Measurements from ENCODE around the gene BOD1. TPM values are rescaled to one million over a fixed set of nuclear protein-coding genes. Genes with fewer than 3 reads are reported as not detected.

Gene BOD1
- 19.4 TPM for total RNA-seq
- polyA plus RNA-seq = 10 to 100 TPM in 2 of 4 donors, 1 to 10 TPM in 2; 8.0 to 23.0 (median 12.1) TPM

DNA sequence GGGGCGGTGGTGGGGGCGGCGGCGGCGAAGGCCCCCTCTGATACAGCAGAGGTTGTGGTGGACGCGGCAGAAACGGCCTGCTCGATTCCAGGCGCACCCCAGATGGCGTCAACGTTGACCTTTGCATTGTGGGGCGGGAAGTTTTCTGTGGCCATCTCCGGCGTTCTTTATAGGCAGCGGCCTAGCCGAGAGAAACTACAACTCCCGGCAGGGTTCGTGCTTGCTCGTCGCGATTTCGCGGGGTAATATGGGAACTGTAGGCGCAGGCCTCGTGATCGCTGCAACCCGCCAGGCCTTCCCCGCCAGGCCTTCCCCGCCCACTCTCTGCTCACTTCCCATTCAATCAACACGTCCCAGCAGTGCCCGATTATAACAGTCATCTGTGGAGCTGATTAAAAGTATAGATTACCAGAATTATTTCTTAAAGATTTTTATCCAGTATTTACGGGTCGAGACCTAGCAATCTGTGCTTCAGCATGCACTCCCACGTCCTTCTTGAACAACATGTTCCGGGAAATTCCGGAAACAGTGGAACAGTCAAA, at the start of gene BOD1:
Gene BOD1, minus strand, starts transcription at position 74 of the 542 bp plus-strand sequence. CDS start 214 bp downstream, outside the sequence.
- H3K27me3 Mint-ChIP-seq = no peaks in the 10 kb centered on the region
- H3K4me3 Mint-ChIP-seq = peak within 1 kb of the TSS; percentile 92 to 96 (median 94)
- H3K9me3 Mint-ChIP-seq = no peaks in the 10 kb centered on the region
- peak within 1 kb of the TSS; percentile 95 for H3K27ac ChIP-seq (ENCODE audit: insufficient read depth, low read length, poor library complexity, severe bottlenecking)
- DNase-seq (peak; percentile 95 to 98 (median 95)), ATAC-seq (ENCODE audit: low read depth in 2 of 2) (peak; percentile 96)
- H3K36me3 Mint-ChIP-seq = peaks cover 9% of the 10 kb centered on the region
- H3K4me3 ChIP-seq (ENCODE audit: low read depth, low read length) = peak within 1 kb of the TSS; percentile 90
- H3K27me3 ChIP-seq (ENCODE audit: control insufficient read depth, insufficient read depth, low read length) = no peaks in the 10 kb centered on the region
- no peaks in the 10 kb centered on the region for H3K9me3 ChIP-seq (ENCODE audit: control insufficient read depth in 2 of 2, low read length in 2 of 2)
- H3K4me1 Mint-ChIP-seq = peaks cover 15 to 51% (median 36%) of the 10 kb centered on the region in 4 donors
- peaks cover 12% of the 10 kb centered on the region for H3K36me3 ChIP-seq (ENCODE audit: control insufficient read depth, insufficient read depth, low read length)
- peak within 1 kb of the TSS; percentile 88 to 96 (median 95) for H3K27ac Mint-ChIP-seq
- peaks cover 27% of the 10 kb centered on the region for H3K4me1 ChIP-seq (ENCODE audit: control insufficient read depth, insufficient read depth, low read length, poor library complexity, severe bottlenecking)

DNA sequence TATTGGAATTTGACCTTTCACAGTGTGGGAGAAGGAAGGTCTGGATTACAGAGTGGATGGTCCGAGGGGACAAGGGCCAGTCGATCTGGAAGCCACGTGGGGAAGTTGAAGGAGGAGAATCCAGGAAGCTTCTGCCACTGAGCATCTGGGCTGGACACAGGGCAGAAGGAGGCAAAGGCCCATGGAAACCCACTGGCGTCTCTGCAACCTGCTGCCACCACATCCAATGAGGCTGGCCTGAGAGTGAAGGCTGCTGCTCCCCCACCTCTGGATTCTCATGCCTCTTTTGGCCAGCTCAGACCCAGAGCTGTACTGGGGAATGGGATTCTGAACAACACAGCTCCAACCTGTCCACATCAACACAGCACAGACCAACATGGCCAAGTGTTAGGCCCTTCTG, 48.9 kb upstream of the BOD1 start:
- no peak overlapping the region for H3K4me3 Mint-ChIP-seq
- Histone ChIP-seq H3K27ac (ENCODE audit: insufficient read depth, low read length, poor library complexity, severe bottlenecking) (no peak overlapping the region), H3K4me3 (ENCODE audit: low read depth, low read length) (no peak overlapping the region), H3K9me3 (ENCODE audit: control insufficient read depth in 2 of 2, low read length in 2 of 2) (no peaks in the 10 kb centered on the region), H3K27me3 (ENCODE audit: control insufficient read depth, insufficient read depth, low read length) (no peaks in the 10 kb centered on the region), H3K36me3 (ENCODE audit: control insufficient read depth, insufficient read depth, low read length) (no peaks in the 10 kb centered on the region), H3K4me1 (ENCODE audit: control insufficient read depth, insufficient read depth, low read length, poor library complexity, severe bottlenecking) (no peaks in the 10 kb centered on the region)
- H3K9me3 Mint-ChIP-seq = peaks cover 0 to 3% (median 0%) of the 10 kb centered on the region in 7 donors
- no peak for ATAC-seq (ENCODE audit: low read depth in 2 of 2)
- no peaks in the 10 kb centered on the region for H3K36me3 Mint-ChIP-seq
- H3K27ac Mint-ChIP-seq = no peak overlapping the region
- no peaks in the 10 kb centered on the region for H3K27me3 Mint-ChIP-seq
- H3K4me1 Mint-ChIP-seq = peaks cover 0 to 2% (median 0%) of the 10 kb centered on the region in 4 donors
- no peak for DNase-seq

GRCh38 chr5:173664154-173664526, 47.7 kb upstream of the BOD1 start:
- Histone ChIP-seq H3K9me3 (ENCODE audit: control insufficient read depth in 2 of 2, low read length in 2 of 2) (no peaks in the 10 kb centered on the region), H3K4me3 (ENCODE audit: low read depth, low read length) (no peak overlapping the region), H3K27ac (ENCODE audit: insufficient read depth, low read length, poor library complexity, severe bottlenecking) (no peak overlapping the region), H3K27me3 (ENCODE audit: control insufficient read depth, insufficient read depth, low read length) (no peaks in the 10 kb centered on the region), H3K36me3 (ENCODE audit: control insufficient read depth, insufficient read depth, low read length) (no peaks in the 10 kb centered on the region), H3K4me1 (ENCODE audit: control insufficient read depth, insufficient read depth, low read length, poor library complexity, severe bottlenecking) (no peaks in the 10 kb centered on the region)
- no peak overlapping the region for H3K27ac Mint-ChIP-seq
- peaks cover 0 to 4% (median 0%) of the 10 kb centered on the region in 7 donors for H3K9me3 Mint-ChIP-seq
- no peak overlapping the region for H3K4me3 Mint-ChIP-seq
- DNase-seq = peak in 1 of 3 donors; percentile 10
- peaks cover 0 to 2% (median 0%) of the 10 kb centered on the region in 4 donors for H3K4me1 Mint-ChIP-seq
- no peaks in the 10 kb centered on the region for H3K27me3 Mint-ChIP-seq
- H3K36me3 Mint-ChIP-seq = no peaks in the 10 kb centered on the region
- no peak for ATAC-seq (ENCODE audit: low read depth in 2 of 2)

- no peaks in the 10 kb centered on the region for H3K4me1 ChIP-seq (ENCODE audit: control insufficient read depth, insufficient read depth, low read length, poor library complexity, severe bottlenecking)
- no peaks in the 10 kb centered on the region for H3K27me3 ChIP-seq (ENCODE audit: control insufficient read depth, insufficient read depth, low read length)
- Mint-ChIP-seq H3K4me1 (peaks cover 0 to 2% (median 0%) of the 10 kb centered on the region in 4 donors), H3K4me3 (no peak overlapping the region), H3K9me3 (peaks cover 0 to 4% (median 0%) of the 10 kb centered on the region in 7 donors), H3K36me3 (no peaks in the 10 kb centered on the region), H3K27me3 (no peaks in the 10 kb centered on the region), H3K27ac (no peak overlapping the region)
- H3K27ac ChIP-seq (ENCODE audit: insufficient read depth, low read length, poor library complexity, severe bottlenecking) = no peak overlapping the region
- no peak for ATAC-seq (ENCODE audit: low read depth in 2 of 2)
- H3K4me3 ChIP-seq (ENCODE audit: low read depth, low read length) = no peak overlapping the region
- H3K9me3 ChIP-seq (ENCODE audit: control insufficient read depth in 2 of 2, low read length in 2 of 2) = no peaks in the 10 kb centered on the region
- DNase-seq = no peak
- H3K36me3 ChIP-seq (ENCODE audit: control insufficient read depth, insufficient read depth, low read length) = no peaks in the 10 kb centered on the region
Observed at GRCh38 chr5:173663352-173664153, 47.1 kb upstream of the BOD1 start.

DNA sequence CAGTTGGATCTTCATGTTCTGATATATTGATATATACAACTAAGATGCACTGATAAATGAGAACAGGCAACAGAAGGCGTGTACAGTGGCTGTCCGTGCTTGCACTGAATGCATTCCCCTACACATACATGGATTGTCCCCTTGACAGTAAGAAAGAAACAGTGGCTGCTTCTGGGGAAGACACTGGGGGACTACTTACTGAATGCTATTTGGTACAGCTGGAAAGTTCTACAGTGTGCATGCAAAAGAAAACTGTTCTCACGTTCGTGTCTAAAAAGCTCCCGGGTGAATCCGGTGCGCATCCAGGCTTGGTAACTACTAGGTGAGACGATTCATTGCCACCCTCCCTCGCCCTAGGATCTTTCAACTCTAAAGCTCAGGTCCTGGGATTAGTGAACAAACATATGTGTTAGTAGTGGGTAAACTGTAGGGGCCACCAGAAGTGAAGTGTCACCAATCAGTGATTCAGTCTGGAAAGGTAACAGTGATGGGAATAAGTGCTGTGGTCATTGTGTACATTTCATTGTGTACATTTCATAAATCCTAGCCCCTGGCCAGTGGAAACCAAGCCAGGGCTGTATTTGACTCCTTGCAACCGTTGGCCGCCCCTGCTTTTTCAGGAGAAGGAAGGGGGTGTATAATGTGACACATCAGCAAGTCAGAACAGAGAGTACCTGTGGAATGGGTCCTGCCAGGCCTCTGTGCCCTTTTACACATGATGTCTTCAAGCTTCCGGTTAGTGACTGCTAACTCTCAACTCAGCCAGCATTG, 46.3 kb upstream of the BOD1 start:
- no peaks in the 10 kb centered on the region for H3K9me3 ChIP-seq (ENCODE audit: control insufficient read depth in 2 of 2, low read length in 2 of 2)
- no peak overlapping the region for H3K27ac ChIP-seq (ENCODE audit: insufficient read depth, low read length, poor library complexity, severe bottlenecking)
- Mint-ChIP-seq H3K27me3 (no peaks in the 10 kb centered on the region), H3K4me3 (no peak overlapping the region), H3K27ac (no peak overlapping the region), H3K36me3 (no peaks in the 10 kb centered on the region), H3K9me3 (peaks cover 0 to 4% (median 0%) of the 10 kb centered on the region in 7 donors), H3K4me1 (peaks cover 0 to 2% (median 0%) of the 10 kb centered on the region in 4 donors)
- H3K4me1 ChIP-seq (ENCODE audit: control insufficient read depth, insufficient read depth, low read length, poor library complexity, severe bottlenecking) = no peaks in the 10 kb centered on the region
- no peak overlapping the region for H3K4me3 ChIP-seq (ENCODE audit: low read depth, low read length)
- ATAC-seq (ENCODE audit: low read depth in 2 of 2) (no peak), DNase-seq (no peak)
- H3K36me3 ChIP-seq (ENCODE audit: control insufficient read depth, insufficient read depth, low read length) = no peaks in the 10 kb centered on the region
- H3K27me3 ChIP-seq (ENCODE audit: control insufficient read depth, insufficient read depth, low read length) = no peaks in the 10 kb centered on the region

GRCh38 chr5:173660481-173661280, 44.2 kb upstream of the BOD1 start:
- H3K27me3 Mint-ChIP-seq = no peaks in the 10 kb centered on the region
- ATAC-seq (ENCODE audit: low read depth in 2 of 2) (no peak), DNase-seq (no peak)
- no peak overlapping the region for H3K27ac Mint-ChIP-seq
- no peaks in the 10 kb centered on the region for H3K4me1 Mint-ChIP-seq
- H3K27ac ChIP-seq (ENCODE audit: insufficient read depth, low read length, poor library complexity, severe bottlenecking) = no peak overlapping the region
- H3K9me3 ChIP-seq (ENCODE audit: control insufficient read depth in 2 of 2, low read length in 2 of 2) = no peaks in the 10 kb centered on the region
- H3K4me3 Mint-ChIP-seq = no peak overlapping the region
- H3K4me1 ChIP-seq (ENCODE audit: control insufficient read depth, insufficient read depth, low read length, poor library complexity, severe bottlenecking) = no peaks in the 10 kb centered on the region
- H3K27me3 ChIP-seq (ENCODE audit: control insufficient read depth, insufficient read depth, low read length) = no peaks in the 10 kb centered on the region
- no peaks in the 10 kb centered on the region for H3K36me3 ChIP-seq (ENCODE audit: control insufficient read depth, insufficient read depth, low read length)
- H3K4me3 ChIP-seq (ENCODE audit: low read depth, low read length) = no peak overlapping the region
- no peaks in the 10 kb centered on the region for H3K36me3 Mint-ChIP-seq
- peaks cover 0 to 6% (median 0%) of the 10 kb centered on the region in 7 donors for H3K9me3 Mint-ChIP-seq

GRCh38 chr5:173659423-173659822, 43.0 kb upstream of the BOD1 start:
- H3K4me3 ChIP-seq (ENCODE audit: low read depth, low read length) = no peak overlapping the region

More at GRCh38 chr5:173659423-173659822, 43.0 kb upstream of the BOD1 start:
- no peaks in the 10 kb centered on the region for H3K27me3 ChIP-seq (ENCODE audit: control insufficient read depth, insufficient read depth, low read length)
- no peaks in the 10 kb centered on the region for H3K4me1 Mint-ChIP-seq
- no peak for DNase-seq
- H3K27ac Mint-ChIP-seq = no peak overlapping the region
- no peaks in the 10 kb centered on the region for H3K27me3 Mint-ChIP-seq
- no peak overlapping the region for H3K4me3 Mint-ChIP-seq
- no peaks in the 10 kb centered on the region for H3K36me3 Mint-ChIP-seq
- H3K36me3 ChIP-seq (ENCODE audit: control insufficient read depth, insufficient read depth, low read length) = no peaks in the 10 kb centered on the region
- peaks cover 0 to 5% (median 0%) of the 10 kb centered on the region in 7 donors for H3K9me3 Mint-ChIP-seq
- no peak overlapping the region for H3K27ac ChIP-seq (ENCODE audit: insufficient read depth, low read length, poor library complexity, severe bottlenecking)
- H3K4me1 ChIP-seq (ENCODE audit: control insufficient read depth, insufficient read depth, low read length, poor library complexity, severe bottlenecking) = no peaks in the 10 kb centered on the region
- ATAC-seq (ENCODE audit: low read depth in 2 of 2) = no peak
- no peaks in the 10 kb centered on the region for H3K9me3 ChIP-seq (ENCODE audit: control insufficient read depth in 2 of 2, low read length in 2 of 2)
